ENCODE data around the gene CNOT1.
A peak's percentile ranks its signal among the peaks of the same experiment; 100 is the strongest.
"Not testable (repeated sequence)": the region's sequence is repeated elsewhere in the genome, so short reads cannot be mapped to it uniquely, and the experiment has no call there.

The CNOT1 gene

GRCh38 chr16:58670177-58670576, 40.6 kb upstream of the CNOT1 start:
- H2AFZ ChIP-seq (ENCODE audit: low read length), result no peak overlapping the region

GRCh38 chr16:58665200-58665599, 35.6 kb upstream of the CNOT1 start:
- no peak overlapping the region for H3K23ac ChIP-seq (ENCODE audit: low read depth, low read length, poor library complexity)
- H2AFZ ChIP-seq (ENCODE audit: low read length), result no peak overlapping the region
- H3K4me3 ChIP-seq (ENCODE audit: low read length in 2 of 2), result no peak overlapping the region
- peak overlapping the region; percentile 56 for H2AK5ac ChIP-seq (ENCODE audit: low read depth, low read length)
- H3K18ac ChIP-seq (ENCODE audit: low read length), result no peak overlapping the region
- no peak overlapping the region for H2BK120ac ChIP-seq (ENCODE audit: low read depth, low read length)
- no peak overlapping the region for H3K27ac ChIP-seq (replicated peaks; ENCODE audit: low read length)
- WGBS, 2 donors (ENCODE audit: extremely low coverage in 2 of 2, insufficient read length in 2 of 2, insufficient replicate concordance in 1 of 2), result no CpG with 5 or more reads among the region's 8 CpGs
- H2BK12ac ChIP-seq (ENCODE audit: low read length), result no peak overlapping the region
- H3K14ac ChIP-seq (ENCODE audit: low read length), result no peak overlapping the region
- DNase-seq (ENCODE audit: low spot score), result no peak
- no peaks in the 10 kb centered on the region for H3K79me1 ChIP-seq (ENCODE audit: low read depth, low read length)
- H3K4me2 ChIP-seq (ENCODE audit: insufficient read depth, low read length, poor library complexity, severe bottlenecking), result peak overlapping the region; percentile 18
- H2BK5ac ChIP-seq (ENCODE audit: low read length), result peak overlapping the region; percentile 11
- no peak overlapping the region for H2BK15ac ChIP-seq (ENCODE audit: low read length)
- peak overlapping the region; percentile 70 for H3K9ac ChIP-seq (ENCODE audit: low read depth, low read length, poor library complexity)
- H4K8ac ChIP-seq (ENCODE audit: low read depth, low read length), result no peak overlapping the region
- H4K91ac ChIP-seq (ENCODE audit: low read depth, low read length, poor library complexity), result no peak overlapping the region
- H3K4me1 ChIP-seq (ENCODE audit: control insufficient read depth in 2 of 2, insufficient read depth in 1 of 2, low read depth in 1 of 2, low read length in 2 of 2), result peaks cover 0 to 5% of the 10 kb centered on the region in 2 donors
- peaks cover 5 to 18% of the 10 kb centered on the region in 2 donors for H3K36me3 ChIP-seq (replicated peaks in 1 of 2; ENCODE audit: control insufficient read depth in 2 of 2, insufficient read depth in 2 of 2, low read length in 2 of 2)
- H3K9me3 ChIP-seq (replicated peaks in 1 of 2; ENCODE audit: control insufficient read depth in 2 of 2, insufficient read depth in 1 of 2, low read depth in 1 of 2, low read length in 2 of 2), result no peaks in the 10 kb centered on the region
- H3K4ac ChIP-seq (ENCODE audit: low read length), result no peak overlapping the region
- H3K27me3 ChIP-seq (ENCODE audit: control insufficient read depth in 3 of 3, insufficient read depth in 3 of 3, low read depth in 1 of 3, low read length in 3 of 3), result no peaks in the 10 kb centered on the region

More at GRCh38 chr16:58670177-58670576, 40.6 kb upstream of the CNOT1 start:
- H2BK5ac ChIP-seq (ENCODE audit: low read length), result no peak overlapping the region
- H3K36me3 ChIP-seq (replicated peaks in 1 of 2; ENCODE audit: control insufficient read depth in 2 of 2, insufficient read depth in 2 of 2, low read length in 2 of 2), result peaks cover 8 to 32% of the 10 kb centered on the region in 2 donors
- H2BK15ac ChIP-seq (ENCODE audit: low read length), result no peak overlapping the region
- no peak overlapping the region for H3K23ac ChIP-seq (ENCODE audit: low read depth, low read length, poor library complexity)
- no peak overlapping the region for H3K14ac ChIP-seq (ENCODE audit: low read length)
- H3K4ac ChIP-seq (ENCODE audit: low read length), result no peak overlapping the region
- no peak overlapping the region for H3K4me2 ChIP-seq (ENCODE audit: insufficient read depth, low read length, poor library complexity, severe bottlenecking)
- H3K79me1 ChIP-seq (ENCODE audit: low read depth, low read length), result no peaks in the 10 kb centered on the region
- no peak for DNase-seq (ENCODE audit: low spot score)
- H3K9me3 ChIP-seq (replicated peaks in 1 of 2; ENCODE audit: control insufficient read depth in 2 of 2, insufficient read depth in 1 of 2, low read depth in 1 of 2, low read length in 2 of 2), result no peaks in the 10 kb centered on the region
- no peaks in the 10 kb centered on the region for H3K27me3 ChIP-seq (ENCODE audit: control insufficient read depth in 3 of 3, insufficient read depth in 3 of 3, low read depth in 1 of 3, low read length in 3 of 3)
- H3K4me3 ChIP-seq (ENCODE audit: low read length in 2 of 2), result no peak overlapping the region
- no peak overlapping the region for H3K9ac ChIP-seq (ENCODE audit: low read depth, low read length, poor library complexity)
- H4K91ac ChIP-seq (ENCODE audit: low read depth, low read length, poor library complexity), result no peak overlapping the region
- peaks cover 0 to 1% of the 10 kb centered on the region in 2 donors for H3K4me1 ChIP-seq (ENCODE audit: control insufficient read depth in 2 of 2, insufficient read depth in 1 of 2, low read depth in 1 of 2, low read length in 2 of 2)
- H3K18ac ChIP-seq (ENCODE audit: low read length), result no peak overlapping the region
- H2BK12ac ChIP-seq (ENCODE audit: low read length), result no peak overlapping the region
- no peak overlapping the region for H2AK5ac ChIP-seq (ENCODE audit: low read depth, low read length)
- H4K8ac ChIP-seq (ENCODE audit: low read depth, low read length), result no peak overlapping the region
- no peak overlapping the region for H3K27ac ChIP-seq (replicated peaks; ENCODE audit: low read length)
- H2BK120ac ChIP-seq (ENCODE audit: low read depth, low read length), result no peak overlapping the region

- no peak overlapping the region for H2AK5ac ChIP-seq (ENCODE audit: low read depth, low read length)
- no peak overlapping the region for H2BK5ac ChIP-seq (ENCODE audit: low read length)
- H2BK120ac ChIP-seq (ENCODE audit: low read depth, low read length), result no peak overlapping the region
- no peak overlapping the region for H3K14ac ChIP-seq (ENCODE audit: low read length)
- no peak overlapping the region for H4K8ac ChIP-seq (ENCODE audit: low read depth, low read length)
- H3K4me3 ChIP-seq (ENCODE audit: low read length in 2 of 2), result no peak overlapping the region
- DNase-seq (ENCODE audit: low spot score), result peak; percentile 58
- no peak overlapping the region for H3K9ac ChIP-seq (ENCODE audit: low read depth, low read length, poor library complexity)
- H3K27me3 ChIP-seq (ENCODE audit: control insufficient read depth in 3 of 3, insufficient read depth in 3 of 3, low read depth in 1 of 3, low read length in 3 of 3), result no peaks in the 10 kb centered on the region
- H3K27ac ChIP-seq (replicated peaks; ENCODE audit: low read length), result no peak overlapping the region
- no CpG with 5 or more reads among the region's 12 CpGs for WGBS, 2 donors (ENCODE audit: extremely low coverage in 2 of 2, insufficient read length in 2 of 2, insufficient replicate concordance in 1 of 2)
- no peaks in the 10 kb centered on the region for H3K9me3 ChIP-seq (replicated peaks in 1 of 2; ENCODE audit: control insufficient read depth in 2 of 2, insufficient read depth in 1 of 2, low read depth in 1 of 2, low read length in 2 of 2)
- no peak overlapping the region for H2BK12ac ChIP-seq (ENCODE audit: low read length)
- peaks cover 0 to 5% of the 10 kb centered on the region in 2 donors for H3K4me1 ChIP-seq (ENCODE audit: control insufficient read depth in 2 of 2, insufficient read depth in 1 of 2, low read depth in 1 of 2, low read length in 2 of 2)
- no peaks in the 10 kb centered on the region for H3K79me1 ChIP-seq (ENCODE audit: low read depth, low read length)
- H2BK15ac ChIP-seq (ENCODE audit: low read length), result no peak overlapping the region
- H2AFZ ChIP-seq (ENCODE audit: low read length), result peak overlapping the region; percentile 18
- no peak overlapping the region for H4K91ac ChIP-seq (ENCODE audit: low read depth, low read length, poor library complexity)
- peaks cover 0 to under 1% of the 10 kb centered on the region in 2 donors for H3K36me3 ChIP-seq (replicated peaks in 1 of 2; ENCODE audit: control insufficient read depth in 2 of 2, insufficient read depth in 2 of 2, low read length in 2 of 2)
- no peak overlapping the region for H3K4me2 ChIP-seq (ENCODE audit: insufficient read depth, low read length, poor library complexity, severe bottlenecking)
- no peak overlapping the region for H3K18ac ChIP-seq (ENCODE audit: low read length)
- H3K23ac ChIP-seq (ENCODE audit: low read depth, low read length, poor library complexity), result no peak overlapping the region
- H3K4ac ChIP-seq (ENCODE audit: low read length), result no peak overlapping the region
These were observed 31.7 kb upstream of the CNOT1 start for GRCh38 chr16:58661199-58661830.

GRCh38 chr16:58659911-58660310, 30.3 kb upstream of the CNOT1 start:
- not testable (repeated sequence) for H2BK120ac ChIP-seq (ENCODE audit: low read depth, low read length); H3K4ac ChIP-seq (ENCODE audit: low read length); DNase-seq (ENCODE audit: low spot score); H2BK15ac ChIP-seq (ENCODE audit: low read length); H3K79me1 ChIP-seq (ENCODE audit: low read depth, low read length); H2BK12ac ChIP-seq (ENCODE audit: low read length); H3K27me3 ChIP-seq (ENCODE audit: control insufficient read depth in 3 of 3, insufficient read depth in 3 of 3, low read depth in 1 of 3, low read length in 3 of 3); H3K14ac ChIP-seq (ENCODE audit: low read length); H4K8ac ChIP-seq (ENCODE audit: low read depth, low read length); H2AK5ac ChIP-seq (ENCODE audit: low read depth, low read length); H3K27ac ChIP-seq (replicated peaks; ENCODE audit: low read length); H3K23ac ChIP-seq (ENCODE audit: low read depth, low read length, poor library complexity); H3K18ac ChIP-seq (ENCODE audit: low read length); H3K9me3 ChIP-seq (replicated peaks in 1 of 2; ENCODE audit: control insufficient read depth in 2 of 2, insufficient read depth in 1 of 2, low read depth in 1 of 2, low read length in 2 of 2); H3K4me3 ChIP-seq (ENCODE audit: low read length in 2 of 2); H3K36me3 ChIP-seq (replicated peaks in 1 of 2; ENCODE audit: control insufficient read depth in 2 of 2, insufficient read depth in 2 of 2, low read length in 2 of 2); H3K9ac ChIP-seq (ENCODE audit: low read depth, low read length, poor library complexity); H4K91ac ChIP-seq (ENCODE audit: low read depth, low read length, poor library complexity); H3K4me2 ChIP-seq (ENCODE audit: insufficient read depth, low read length, poor library complexity, severe bottlenecking); H2AFZ ChIP-seq (ENCODE audit: low read length); H2BK5ac ChIP-seq (ENCODE audit: low read length); H3K4me1 ChIP-seq (ENCODE audit: control insufficient read depth in 2 of 2, insufficient read depth in 1 of 2, low read depth in 1 of 2, low read length in 2 of 2)
- no CpG with 5 or more reads among the region's 11 CpGs for whole genome bisulfite sequencing, 2 donors (ENCODE audit: extremely low coverage in 2 of 2, insufficient read length in 2 of 2, insufficient replicate concordance in 1 of 2)
